NOMO-1 treated with dmso at 0.1 percent for 144 hours (cell line): ENCODE measurements around the gene NRXN3.

ENCODE experiments used
- DNase-seq: peaks from one replicate; lab custom pipeline; 2025; ENCODE audit not compliant: unreplicated experiment; lab: John Stamatoyannopoulos, UW

NRXN3 gene

DNA sequence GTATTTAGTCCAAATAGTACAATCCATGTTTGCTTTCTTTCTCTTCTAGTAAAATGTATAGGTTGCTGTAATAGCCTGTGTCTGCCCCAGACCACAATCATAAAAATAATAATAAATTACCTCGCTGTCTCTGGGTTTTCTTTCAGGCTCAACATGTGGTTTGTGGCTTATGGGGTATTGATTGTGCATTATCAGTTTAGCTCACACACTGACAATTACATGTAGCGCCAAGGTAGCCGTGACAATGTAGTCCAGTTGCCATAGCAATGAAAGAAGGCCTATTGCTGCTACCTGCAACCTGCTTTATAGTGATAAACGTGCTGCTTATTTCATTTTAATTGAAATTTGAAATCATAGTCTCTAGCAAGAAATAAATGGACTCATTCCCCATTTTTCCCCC is 1009.8 kb downstream of the NRXN3 start:
- no peak for DNase-seq

DNA sequence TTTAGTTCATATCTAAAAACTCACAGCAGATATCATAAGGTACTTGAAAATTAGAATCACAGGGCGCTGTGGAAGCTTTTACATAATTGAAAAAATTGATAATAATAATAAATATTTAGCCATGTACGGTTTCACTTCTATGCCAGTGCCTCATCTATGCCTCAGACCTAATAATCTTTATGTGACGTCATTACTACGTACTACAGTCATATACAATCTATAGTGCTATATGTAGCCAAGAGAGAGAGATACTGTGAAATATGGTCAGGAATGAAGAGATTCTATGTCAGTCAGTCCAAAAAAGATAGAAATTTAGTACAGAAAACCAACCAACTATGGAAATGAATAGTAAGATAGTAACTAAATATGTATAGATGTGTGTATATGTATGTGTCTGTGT is 1010.5 kb downstream of the NRXN3 start:
- DNase-seq: no peak

DNA sequence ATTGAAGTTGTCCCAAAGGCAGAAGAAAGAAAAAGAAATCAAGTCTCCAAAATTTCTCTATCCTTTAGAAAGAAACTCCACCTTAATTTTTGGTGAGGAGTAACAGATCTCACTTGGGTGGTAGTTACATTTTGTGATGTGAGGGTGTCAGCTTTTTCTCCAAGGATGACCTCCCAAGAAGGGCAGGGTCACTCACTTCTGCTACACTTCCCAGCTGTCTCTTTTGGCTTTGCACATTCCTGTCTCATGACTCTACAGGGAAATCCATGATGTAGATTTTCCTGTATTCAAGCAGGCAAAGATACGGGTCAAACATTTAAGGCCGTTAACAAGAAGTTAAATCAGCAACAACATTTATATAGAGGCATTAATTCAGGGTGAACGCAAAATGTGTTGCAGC is 1016.4 kb downstream of the NRXN3 start:
- DNase-seq: no peak

DNA sequence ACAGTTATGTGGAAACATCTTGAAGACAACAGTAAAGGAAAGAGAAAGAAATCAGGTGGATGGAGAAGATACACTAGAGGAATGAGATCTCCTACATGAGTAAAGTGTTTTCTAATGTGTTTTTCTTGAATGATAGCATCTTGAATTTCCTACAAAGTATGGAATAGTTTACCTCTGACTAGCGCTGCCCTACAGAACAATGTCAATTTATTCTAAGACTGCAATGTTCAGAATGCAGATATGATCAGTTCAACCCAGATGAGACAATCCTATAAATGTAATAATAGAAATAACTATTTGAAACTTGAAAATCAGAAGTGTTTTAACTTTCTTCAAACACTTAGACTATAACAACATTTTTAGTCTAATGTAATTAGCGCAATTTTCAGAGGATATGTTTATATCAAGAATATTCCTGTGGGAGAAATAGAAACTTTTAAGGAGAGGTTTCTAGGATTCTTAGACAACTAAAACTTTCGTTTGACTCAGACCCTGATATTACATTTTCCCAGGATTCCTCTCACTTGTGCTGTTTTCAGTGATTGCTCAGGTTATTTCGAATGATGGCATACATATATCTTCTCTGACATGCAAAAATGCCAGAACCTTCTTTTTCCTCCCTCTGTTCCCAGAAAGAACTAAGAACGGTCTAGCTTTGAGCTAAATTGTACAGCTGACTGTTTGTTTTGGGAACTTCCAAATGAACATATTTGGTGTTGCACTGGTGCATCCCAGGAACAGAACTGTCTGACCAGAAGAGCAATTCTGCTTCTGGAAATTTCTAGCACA is 1023.7 kb downstream of the NRXN3 start:
- no peak for DNase-seq

DNA sequence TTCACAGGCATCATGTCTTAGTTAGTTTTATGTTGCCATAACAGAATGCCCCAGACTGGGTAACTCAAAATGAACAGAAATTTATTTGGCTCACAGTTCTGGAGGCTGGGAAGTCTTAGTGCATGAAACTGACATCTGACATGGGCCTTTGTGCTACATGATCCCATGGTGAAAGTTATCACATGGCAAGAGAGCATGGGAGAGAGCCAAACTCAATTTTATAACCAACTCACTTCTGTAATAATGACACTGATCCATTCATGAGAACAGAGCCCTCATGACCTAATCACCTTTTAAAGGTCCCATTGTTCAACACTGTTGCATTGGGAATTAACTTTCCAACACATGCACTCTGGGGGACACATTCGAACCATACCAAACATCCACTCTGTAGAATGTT is 1026.0 kb downstream of the NRXN3 start:
- no peak for DNase-seq

DNA sequence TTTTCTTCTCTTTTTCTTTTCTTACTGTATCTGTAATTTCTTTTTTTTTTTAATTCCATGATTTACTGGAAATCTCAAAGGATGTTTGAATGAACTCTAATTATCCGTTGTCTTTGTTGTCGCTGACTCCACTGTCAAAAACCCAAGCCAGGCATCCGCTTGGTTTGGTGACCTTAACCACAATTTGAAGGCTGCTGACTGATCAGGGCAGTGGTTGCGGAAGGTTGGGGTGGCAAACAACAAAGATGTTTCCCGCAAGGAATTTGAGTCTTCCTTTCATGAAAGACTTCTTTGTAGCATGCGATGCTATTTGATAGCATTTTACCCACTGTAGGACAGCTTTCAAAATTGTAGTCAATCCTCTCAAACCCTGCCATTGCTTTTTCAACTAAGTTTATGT is 1027.3 kb downstream of the NRXN3 start:
- DNase-seq: no peak

DNA sequence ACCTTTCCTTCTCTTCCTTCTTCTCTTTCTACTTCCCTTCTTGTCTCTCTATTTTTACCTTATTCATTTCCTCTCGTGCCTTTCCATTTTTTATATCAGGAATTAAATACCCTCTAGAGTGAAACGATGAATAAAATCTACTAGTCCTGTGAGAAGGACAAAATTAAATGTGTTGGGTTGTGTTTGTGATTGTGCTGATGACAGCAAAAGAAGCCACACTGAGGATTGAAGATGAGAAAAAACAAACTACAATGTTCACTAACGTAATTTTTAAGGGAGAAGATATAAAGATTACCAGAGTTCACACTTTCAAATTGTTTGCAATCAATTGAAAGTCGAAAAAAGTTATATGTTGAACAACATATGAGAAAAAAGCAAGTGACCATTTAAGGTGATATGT is 1029.0 kb downstream of the NRXN3 start:
- no peak for DNase-seq

DNA sequence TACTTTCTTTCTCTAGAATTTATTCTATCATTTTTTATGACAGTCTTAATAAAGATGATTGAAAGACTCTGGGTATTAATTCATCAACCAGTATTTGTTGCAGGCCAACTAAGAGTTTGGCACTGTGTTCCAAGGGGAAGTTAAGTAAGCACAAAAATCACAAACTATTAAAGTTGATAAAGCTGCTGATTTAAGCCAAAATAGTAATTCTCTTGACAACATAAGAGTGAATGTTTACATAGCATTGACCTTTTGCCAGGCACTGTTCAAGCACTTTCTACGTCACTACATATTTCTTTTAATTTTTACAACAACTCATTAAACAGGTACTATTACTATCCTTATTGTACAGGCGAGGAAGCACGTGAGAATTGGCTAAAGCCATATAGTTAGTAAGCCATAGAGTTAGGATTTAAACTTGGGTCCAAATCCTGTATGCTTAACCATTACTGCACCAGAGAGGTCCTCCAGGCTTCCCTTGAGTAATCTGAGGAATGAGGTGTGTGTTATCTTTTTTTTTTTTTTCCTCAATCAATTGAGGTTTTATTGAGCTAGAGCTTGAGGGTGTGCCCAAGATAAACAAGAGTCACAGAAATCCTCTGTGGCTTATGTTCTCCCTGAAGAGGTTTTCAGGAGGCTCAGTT is 1031.5 kb downstream of the NRXN3 start:
- no peak for DNase-seq

DNA sequence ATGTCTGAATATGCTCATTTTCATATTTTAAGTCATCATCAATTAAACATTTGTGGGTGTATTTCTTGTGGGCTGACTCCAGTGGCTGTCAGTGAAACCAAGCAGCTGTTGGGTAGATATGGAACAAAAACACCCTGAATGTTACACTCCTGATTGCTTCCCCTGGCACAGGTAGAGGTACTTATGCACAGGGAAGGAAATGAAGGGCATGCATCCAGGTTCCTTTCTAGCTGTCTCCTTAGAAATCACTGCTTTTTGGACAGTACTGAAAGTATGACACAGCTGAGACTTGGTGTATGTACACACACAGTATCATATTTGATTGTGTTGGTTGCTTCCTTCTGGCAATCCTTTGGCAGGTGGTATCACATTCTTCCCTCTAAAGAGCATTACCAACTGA is 1034.4 kb downstream of the NRXN3 start:
- no peak for DNase-seq

DNA sequence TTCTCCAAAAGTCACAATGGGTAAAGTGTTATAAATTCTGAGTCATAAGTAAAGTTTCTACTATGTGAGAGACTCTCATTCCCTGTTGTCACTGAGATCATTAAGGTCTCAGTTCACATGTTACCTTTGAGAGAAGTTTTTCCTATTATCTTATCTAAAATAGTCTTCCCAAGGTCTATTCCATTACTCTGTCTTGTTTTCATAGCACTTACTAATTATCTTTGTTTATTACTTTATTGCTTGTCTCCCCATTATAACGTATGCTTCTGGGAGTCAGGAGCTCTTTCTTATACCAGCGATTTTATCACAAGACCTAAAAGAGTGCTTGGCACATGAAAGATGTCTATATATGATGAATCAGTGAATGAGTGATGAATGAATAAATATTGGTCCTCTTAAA is 1039.2 kb downstream of the NRXN3 start:
- no peak for DNase-seq

DNA sequence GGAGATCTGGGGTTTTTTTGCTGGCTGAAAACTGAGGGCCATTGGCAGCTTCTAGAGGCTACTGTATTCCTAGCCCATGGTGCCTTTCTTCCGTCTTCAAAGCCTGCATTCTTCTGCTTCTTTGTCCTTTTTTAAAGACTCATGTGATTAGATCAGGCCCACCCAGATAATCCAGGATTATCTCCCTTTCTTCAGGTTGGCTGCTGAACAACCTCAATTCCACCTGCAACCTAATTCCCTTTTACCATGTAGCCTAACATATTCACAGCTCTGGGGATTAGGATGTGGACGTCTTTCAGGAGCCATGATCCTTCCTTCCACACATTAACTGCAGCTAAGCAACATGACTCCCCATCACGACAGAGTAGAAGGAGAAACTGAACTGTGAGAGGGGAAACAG is 1055.6 kb downstream of the NRXN3 start:
- DNase-seq: no peak

DNA sequence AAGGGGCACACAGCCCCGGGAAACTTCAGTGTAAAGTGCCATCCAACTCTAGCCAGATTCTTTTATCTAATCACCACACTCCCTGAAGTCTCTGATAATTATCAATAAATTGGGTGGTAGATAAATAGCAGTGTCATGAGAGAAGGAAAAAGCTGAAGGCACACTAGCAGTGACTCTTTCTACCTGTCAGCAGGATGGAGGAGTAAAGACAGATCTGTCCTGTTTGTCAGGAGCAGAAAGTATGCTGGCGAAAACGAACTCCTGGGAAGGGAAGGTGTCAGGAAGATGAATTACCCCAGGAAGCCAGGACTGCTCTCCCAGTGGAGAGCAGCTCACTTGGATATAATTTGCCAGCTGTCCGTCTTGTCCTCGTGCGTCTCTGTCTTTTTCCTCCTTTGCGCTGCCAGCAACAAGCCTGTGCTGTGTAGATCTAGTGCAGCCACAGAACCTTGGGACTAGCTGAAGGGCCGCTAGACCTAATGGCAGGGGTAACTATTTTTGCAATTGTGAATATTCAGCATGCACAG is 1059.3 kb downstream of the NRXN3 start:
- no peak for DNase-seq

DNA sequence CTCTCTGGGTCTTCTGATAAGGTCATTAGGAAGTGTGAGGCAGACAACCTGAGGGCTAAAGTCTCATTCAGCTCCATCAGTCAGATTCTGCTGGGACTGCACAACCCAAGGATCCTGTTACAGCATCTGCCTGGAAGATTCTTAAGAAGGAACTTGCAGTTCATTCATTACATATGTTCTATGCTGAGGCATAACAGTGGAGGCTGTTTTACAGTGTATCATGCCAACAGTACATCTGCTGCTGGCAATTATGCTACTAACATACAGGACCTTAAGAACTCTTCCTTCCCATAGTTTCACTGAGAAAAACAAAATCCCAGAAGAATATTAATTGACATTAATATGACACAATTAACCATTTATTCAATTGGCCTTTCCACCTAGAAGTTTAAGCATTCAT is 1072.5 kb downstream of the NRXN3 start:
- DNase-seq: no peak

DNA sequence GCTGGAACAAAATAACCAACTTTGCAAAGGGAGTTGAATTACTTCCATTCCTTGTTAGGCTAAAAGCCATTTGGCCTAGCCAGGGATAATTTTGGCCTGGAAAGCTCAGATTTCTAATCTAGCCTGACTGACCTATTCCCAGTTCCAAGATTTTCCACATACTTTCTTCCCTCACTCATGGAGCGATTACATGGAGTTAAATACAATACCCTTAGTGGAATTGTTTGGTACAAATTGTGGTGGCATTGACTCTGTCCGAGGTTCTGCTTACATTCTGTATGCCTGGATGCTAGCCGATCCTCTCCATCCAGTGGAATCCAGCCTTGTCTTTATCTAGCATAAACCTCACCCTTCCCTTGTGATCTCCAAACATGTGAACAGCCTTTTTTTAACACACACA is 1076.0 kb downstream of the NRXN3 start:
- DNase-seq: no peak

DNA sequence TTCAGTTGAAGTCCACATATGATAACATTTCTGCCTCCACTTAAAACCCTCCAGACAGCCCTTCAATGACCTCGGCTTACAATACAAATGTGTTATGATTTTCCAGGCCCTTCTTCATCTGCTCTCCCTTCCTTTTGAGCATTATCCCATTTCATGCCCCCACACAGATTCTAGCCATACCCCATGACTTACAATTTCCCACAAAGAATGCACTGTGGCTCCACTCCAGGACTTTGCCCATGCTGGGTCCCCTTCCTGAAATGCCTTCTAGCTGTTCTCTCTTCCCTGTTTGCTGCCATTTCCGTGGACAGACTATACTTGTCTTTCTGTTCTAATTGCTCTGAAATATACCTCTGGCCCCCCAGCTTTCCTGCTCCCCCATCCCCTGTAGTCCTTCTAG is 1078.0 kb downstream of the NRXN3 start:
- no peak for DNase-seq

DNA sequence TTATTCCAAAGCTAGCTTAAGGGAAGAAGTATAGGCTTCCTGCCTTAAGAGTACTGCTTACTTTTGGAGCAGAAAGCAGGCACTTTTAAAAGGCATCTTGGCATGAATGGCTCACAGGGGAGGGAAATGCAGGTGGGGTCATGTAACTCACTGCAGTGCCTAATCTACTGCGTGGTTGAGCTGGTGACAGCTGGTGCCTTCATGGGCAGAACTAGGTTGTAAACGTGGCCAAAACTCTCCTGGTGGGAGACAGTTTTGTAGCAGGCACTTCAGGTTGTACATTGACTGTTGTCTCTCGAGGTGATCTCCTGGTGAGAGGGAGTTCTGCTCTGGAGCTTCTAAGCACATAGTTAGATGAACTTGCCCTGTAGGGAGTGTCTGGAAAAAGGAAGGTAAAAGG is 1078.6 kb downstream of the NRXN3 start:
- DNase-seq: no peak

DNA sequence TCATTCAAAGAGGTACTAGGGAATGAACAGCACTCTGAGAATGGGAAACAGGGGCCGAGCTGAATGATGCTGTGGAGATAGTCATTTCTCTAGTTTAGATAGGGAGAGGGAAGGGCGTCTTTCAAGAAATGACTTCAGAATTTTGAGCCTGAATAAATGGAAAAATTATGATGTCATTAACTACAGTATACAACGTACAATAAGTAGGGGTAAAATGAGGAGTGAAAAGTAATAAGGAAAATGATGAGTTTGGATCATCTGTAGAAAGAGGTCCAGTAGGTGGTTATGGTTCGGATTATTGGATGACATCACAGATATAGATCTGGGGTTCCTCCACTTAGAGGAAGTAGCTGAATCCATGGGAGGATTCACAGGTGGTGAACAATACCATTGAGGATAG is 1081.1 kb downstream of the NRXN3 start:
- DNase-seq: no peak

DNA sequence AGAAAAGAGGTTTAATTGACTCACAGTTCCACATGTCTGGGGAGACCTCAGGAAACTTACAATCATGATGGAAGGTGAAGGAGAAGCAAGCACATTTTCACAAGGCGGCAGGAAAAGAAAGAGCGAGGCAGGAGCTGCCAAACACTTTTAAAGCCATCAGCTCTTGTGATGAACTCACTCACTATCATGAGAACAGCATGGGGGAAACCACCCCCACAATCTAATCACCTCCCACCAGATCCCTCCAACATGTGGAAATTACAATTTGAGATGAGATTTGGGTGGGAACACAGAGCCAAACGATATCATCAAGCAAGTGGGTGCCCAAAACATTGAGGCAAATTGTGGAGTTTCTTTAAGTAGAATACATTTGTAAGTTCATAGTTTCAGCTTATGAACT is 1083.4 kb downstream of the NRXN3 start:
- DNase-seq: no peak

DNA sequence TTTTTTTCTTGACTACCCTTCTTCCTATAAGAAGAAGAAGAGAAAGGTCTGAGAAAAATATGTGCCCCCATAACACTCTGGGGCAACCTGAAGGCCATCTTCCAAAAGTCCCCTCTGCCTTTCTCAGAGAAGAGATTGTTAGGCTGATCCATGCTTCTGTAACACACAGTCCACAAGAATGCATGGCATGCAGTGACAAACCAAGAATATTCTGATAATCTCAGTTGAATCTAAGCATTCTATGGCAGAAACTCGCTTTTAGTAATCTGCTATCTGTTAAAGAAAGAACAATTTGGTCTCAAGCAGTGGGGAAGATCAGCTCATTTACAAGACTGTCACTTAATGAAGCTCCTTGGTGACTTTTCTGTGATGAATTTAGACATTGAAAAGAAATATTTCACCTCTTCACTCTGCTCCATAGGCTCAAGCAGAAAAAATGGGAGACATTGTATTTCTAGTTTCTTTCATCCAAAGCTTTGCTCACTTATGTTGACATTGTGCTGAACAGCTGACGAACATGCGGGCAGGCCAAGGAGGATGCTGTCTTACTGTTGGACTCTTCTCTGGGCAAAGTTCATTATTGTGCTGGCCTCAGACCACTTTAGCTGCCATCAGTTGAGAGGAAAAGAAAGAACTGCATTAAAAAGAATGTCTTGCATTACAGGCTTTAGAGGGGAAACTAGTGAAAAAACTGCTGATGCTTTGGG is 1084.0 kb downstream of the NRXN3 start:
- no peak for DNase-seq

DNA sequence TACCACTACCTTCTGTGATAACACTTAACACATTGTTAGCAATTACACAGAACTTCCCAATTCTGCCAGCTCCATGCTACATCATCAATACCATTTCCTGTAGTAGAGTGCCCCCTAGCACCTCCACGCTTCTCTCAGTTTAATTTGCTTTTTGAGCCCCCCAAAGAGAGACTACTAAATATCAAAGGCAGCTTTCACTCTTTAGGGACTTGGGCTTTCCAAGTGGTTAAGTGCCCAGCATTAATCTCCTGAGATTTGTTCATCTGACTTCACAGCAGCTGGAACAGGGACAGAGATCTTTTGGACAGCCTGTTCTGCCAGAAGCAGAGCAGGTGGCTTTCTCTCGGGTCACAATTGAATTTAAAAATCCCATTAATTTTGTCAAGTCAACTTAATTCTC is 1086.2 kb downstream of the NRXN3 start:
- DNase-seq: no peak

DNA sequence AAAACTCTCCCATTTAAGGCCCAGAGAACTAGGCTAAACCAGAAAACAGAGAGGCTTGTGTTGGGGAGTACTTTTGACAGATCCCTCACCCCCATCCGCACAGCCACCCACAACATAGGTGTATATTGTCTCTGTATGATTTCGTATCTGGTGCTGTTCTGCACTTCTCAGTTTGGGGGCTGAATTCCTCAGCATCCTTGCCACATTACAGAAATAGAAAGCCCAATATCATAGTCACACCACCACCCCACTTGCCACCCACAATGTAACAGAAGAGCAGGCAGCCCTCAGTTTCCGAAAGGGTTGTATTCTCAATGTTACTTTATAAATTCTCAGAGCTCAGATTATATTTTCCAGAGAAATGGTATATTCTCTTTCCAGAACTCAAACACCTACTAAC is 1090.2 kb downstream of the NRXN3 start:
- DNase-seq: no peak

DNA sequence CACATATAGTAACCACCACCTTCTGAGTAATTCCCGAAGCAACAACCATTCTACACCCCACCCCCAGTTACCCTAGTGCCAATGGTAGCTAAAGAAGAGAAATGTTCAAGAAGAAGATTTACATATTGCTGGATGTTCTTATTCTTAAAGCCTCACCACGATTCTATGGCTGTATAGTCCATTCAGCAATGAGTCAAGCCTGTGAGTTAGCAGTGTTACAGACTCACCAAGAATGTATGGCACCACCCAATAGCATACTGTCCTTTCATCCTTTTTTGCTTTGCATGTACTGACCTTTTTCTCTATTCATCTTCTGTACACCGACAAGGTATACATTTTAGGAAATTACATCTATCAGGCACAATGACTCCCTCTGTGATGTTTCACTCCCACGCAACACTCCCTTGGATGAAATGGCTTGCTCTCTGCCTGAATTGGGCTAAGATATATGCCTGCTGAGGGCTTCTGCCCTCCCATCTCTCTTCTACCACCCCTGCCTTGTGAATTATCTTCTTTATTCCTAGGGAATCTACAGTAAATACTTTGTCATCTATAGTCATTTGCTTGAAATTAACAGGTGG is 1095.3 kb downstream of the NRXN3 start:
- no peak for DNase-seq
